Activated naive CD4-positive, alpha-beta T cell treated with anti-CD3 and anti-CD28 coated beads, Interleukin-2, amount 50 U/mL, for 16 hours (primary cell): ENCODE data around the gene JAKMIP1.

Experiments
- DNase-seq: peaks from one replicate; pipeline ENCODE4 v3.0.0-alpha.2; 2020

The JAKMIP1 gene

DNA sequence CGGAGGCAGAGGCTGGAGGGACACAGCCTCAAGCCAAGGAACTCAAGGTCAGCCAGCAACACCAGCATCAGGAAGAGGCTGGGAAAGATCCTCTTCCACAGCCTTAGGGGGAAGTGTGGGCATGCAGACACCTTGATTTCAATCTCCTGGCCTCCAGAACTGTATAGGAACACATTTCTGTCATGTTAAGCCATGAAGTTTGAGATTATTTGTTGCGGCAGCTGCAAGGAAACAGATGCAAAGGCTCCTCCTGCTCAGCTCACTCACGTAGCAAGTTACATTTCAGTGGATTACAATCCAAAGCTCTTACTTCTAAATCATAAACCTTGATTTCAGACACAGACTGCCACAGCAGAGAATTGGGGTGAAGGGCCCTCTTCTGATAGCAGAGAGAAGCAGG is 113.5 kb downstream of the JAKMIP1 start:
- no peak for DNase-seq

DNA sequence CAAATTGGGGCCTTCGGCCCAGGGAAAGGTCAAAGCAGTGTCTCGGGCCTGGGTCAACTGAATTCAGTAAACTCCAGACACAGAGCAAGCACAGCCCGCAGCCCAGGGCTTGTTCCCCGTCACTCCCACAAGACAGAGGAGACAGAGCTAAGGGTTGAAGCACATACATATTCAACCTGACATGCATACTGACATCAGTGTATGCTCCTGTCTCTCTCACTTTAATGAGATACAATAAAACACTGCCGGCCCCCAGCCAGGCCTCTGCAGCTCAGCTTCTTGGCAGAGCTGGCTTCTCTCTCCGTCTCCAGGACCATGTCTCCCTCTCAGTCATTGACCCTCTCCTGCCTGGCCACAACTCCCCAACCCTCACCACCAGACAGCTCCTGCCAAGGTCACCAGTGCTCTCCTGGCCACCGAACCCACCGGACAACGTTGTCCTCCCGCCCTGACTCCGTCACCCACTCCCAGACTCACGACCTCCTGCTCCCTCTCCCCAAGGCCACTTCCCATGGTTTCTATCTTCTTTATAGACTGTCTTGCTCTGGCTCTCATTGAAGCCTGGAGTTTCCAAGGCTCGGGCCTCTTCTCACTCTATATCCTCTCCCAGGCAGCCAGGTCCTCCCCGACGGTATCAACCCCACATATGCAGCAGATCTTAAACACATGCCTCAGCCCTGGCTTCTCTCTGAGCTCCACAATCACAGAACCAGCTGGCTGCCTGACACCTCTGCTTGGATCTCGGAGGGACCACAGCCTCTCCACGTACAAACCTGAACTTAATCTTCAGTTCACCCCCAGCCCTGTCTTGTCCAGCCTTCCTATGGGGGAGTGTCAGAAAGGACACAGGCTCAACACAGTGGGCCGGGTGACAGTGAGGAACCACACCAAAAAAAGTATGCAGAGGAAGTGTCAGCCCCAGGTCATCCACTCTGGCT is 114.4 kb downstream of the JAKMIP1 start:
- no peak for DNase-seq

DNA sequence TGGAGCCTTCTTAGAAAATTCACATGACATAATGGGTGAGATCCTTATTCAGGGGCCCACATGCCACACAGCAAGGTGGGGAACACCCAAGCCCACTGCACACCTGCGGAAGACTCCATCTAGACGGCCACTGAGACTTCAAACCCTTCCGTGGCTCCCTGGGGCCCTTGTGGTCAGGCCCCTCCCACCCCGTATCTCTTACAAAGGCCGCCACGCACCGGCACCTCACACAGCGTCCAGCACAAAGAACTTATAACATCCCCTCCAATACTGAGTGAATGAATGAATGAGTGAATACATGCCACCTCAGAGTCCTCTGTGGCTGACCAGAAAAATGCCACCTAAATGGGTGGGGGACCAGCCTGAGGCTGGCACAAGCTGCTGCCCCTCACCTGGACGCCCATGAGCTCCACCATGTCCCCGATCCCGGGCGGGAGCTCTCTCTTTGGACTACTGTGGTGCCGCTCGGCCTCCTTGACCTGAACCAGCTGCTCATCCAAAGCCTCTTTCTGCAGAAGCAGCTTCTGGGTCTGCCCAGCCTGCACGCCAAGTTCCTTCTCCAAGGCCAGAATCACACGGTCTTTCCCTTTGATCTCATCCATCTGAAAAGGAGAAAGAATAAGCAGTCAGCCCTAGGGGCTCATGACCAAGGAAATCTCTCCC is 115.2 kb downstream of the JAKMIP1 start:
- DNase-seq, result no peak

DNA sequence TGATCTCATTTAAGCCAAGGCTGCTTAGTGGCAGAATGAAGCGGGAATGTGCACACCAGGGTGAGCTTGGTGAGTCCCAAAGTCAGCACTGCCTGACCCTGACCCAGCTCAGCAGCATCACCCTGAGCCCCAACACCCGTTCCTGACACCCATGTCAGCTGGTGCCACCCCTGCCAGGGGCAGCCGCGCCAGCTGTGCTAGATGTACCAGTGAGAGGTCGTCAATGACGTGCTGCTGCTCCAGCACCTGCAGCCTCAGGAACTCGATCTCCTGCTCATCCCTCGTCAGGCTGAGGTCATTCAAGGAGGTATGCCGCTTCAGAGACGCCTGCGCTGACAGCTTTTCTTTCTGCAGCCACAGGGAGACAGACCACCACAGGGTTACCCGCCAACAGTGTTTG is 120.4 kb downstream of the JAKMIP1 start:
- DNase-seq, result no peak

DNA sequence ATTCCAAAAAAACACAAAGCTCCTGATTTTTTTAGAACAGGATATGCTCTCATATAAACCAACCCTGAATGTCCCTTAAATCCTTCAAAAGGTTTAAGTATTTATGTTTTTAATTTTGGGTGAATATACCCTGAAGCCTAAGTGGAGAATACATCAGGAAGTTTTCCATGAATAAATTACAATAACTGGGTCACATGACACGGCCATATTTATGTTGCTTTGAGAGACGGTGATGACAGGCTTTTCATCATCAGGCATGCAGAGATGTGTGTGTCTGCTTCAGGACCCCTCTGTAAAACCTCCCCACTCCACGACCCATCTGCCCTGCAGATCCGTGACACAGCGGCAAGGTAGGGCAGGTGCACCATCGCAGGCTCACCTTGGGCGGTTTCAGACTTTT is 121.8 kb downstream of the JAKMIP1 start:
- no peak for DNase-seq

DNA sequence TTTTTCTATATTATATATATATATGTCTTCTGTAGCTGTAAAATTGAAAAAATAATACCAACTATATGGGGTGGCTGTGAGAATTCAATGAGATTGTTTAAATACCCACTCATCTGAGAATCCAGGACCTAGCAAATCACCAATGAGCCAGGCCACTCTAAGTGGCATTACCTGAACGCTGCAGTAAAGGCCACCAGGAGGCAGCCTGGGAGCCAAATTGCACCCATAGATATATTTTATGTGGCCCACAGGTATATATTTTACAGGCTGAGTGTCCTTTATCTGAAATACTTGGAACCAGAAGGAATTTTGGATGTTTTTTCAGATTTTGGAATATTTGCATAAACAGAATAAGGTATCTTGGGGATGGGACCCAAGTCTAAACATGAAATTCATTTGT is 124.0 kb downstream of the JAKMIP1 start:
- DNase-seq, result no peak

DNA sequence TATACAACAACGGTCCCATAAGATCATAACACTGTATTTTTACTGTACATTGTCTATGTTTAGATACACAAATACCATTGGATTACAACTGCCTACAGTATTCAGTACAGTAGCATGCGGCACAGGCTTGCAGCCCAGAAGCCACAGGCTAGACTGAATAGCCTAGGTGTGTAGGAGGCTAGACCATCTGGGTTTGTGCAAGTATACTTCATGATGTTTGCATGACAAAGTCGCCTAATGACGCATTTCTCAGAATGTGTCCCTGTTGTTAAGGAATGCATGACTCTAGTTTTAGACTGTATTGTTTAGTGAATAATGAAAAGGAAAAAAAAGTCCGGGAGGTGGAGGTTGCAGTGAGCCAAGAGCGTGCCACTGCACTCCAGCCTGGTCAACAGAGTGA is 125.6 kb downstream of the JAKMIP1 start:
- no peak for DNase-seq

DNA sequence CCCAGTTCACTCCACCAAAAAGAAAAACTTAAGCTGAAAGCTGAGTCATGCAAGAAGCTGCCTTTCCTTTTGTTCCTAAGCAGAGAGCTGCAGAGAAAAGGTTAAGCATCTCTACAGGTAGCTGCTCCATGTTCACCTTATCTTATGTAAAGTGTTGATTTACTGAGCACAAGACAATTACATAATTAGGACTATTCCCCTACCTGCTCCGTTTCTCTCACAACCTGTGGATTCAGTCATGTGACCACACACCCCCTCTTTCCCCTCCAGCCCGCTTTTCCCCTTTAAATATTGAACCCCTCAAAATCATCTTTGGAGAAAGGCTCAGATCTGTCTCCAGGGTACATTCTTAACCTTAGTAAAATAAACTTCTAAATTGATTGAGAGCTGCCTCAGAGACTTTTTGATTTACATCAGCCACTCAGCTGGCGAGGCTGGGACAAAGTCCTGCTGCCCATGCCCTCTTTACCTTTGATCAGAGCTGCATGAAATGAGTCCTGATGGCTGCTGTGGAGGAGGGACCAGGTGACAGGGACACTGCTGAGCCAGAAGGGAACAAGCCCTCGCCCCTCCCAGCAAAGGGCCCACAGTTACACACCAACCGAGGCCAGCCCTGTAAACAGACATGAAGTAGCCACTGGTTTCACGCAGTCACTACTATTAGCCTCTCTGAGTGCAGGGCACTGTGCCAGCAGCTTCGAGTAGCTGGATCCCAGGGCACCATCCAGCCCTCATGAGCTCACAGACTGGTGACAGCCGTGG is 128.2 kb downstream of the JAKMIP1 start:
- DNase-seq, result no peak

DNA sequence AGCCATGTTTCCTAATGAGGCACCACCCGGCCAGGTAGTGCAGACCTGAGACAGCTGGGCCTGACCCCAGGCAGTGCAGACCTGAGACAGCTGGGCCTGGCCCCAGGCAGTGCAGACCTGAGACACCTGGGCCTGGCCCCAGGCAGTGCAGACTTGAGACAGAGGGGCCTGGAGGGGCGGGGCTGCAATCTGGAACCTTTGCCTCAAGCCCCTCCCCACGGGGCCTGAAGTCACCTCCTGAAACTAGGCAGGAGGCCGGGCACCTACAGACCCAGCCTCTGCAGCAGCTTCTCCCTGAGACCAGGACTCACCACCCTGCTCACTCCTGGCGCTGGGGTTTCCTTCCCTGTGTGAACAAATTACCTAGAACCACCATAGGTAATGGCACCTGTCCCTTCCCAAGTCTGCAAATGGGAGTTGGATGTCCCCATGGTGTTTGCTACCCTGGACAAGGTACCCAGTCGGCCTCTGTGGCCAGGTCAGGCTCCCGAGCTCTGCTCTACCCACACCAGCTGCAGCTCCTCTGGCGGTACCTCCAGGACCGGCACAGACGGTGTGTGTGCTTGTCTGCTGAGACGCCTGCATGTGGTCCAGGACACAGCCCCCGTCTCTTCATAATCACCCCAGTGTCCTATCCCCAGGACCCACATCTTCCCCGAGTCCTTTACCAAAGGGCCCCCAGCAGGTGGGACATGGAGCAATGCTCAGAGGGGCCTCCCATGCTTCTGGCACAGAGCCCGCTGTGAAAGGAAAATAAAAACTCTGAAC is 129.0 kb downstream of the JAKMIP1 start:
- no peak for DNase-seq

DNA sequence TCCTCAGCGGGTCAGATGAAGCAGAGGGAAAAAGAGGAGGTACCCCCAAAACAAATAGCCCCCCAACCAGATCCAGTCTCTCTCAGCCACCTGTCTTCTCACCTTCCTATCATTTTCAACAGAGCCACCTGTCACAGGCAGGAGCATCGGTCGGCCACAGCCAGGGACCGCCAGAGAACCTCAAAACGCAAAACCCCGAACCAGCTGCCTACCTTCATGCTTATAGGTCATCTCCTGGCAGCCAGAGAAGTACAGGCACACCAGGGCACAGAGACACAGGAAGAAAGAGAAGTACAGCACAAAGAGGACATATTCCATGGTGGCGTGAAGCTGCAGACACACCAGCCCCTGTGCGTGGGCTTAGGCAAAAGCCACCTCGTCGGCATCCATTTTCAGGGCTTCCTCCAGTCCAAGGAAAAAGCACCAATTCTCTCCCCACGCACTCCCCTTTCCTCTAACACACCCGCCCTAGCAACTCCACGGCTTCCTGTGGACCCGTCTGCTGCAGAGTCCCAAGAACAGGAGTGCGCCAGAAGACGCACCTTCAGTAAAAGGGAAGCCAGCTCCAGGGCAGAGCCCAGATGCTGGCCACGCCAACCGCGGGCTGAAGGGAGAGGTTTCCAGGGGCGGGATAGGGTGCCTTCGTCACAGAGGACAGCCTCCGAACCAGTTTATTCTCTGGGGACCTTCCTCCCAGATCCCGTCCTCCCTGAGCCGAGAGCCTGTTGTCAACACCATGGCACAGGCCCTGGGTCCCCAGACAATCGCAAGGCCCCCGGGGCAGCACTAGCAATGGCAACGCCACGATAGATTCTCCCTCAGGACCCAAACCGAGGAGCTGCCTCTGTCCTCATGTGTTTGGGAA is 130.3 kb downstream of the JAKMIP1 start:
- DNase-seq, result no peak

DNA sequence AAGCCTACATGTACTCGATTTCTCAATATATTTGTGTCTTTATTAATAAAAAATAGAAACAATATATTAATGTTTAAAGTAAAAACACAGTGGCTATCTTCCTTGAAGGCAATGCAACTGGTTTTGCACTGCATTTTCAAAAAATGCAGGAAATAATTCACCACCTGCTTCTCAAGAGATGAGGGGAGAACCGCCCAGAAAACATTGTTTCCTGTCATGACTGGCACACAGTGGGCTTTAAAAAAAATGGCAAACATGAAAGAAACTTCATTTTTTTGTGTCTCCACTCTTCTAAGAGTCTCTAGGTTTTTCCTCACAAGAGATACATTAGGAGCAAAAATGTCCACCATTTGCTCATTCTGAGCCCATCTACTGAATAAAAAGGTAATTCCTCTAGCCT is 131.4 kb downstream of the JAKMIP1 start:
- no peak for DNase-seq

DNA sequence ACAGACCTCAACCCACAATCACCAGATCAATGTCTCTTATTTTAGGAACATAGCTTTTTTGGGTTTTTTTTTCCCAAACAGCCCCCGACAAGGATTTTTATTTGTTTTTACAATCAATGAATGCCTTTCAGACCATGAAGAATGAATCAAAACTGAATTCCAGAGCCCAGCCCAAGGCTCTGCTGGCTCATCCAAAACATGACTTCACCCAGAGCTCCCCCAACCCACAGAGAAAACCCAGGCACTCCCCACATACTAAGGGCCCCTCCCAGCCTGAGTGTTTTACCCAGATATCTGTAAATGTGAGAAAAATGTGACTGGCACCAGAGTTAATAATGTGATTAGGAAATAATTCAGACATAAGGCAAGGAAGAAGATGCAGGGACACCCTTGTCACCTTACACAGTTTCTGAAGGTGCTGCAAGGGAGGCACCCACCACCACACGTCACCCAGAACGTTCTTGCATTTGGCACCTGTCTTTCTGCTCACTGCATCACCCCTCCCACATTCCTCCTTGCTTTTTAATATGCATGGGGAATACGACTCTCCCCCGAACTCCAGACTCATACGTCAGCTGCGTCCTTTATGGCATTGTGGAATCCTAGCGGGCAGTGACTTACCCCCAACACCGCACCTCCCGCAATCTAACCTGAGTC is 134.3 kb downstream of the JAKMIP1 start:
- DNase-seq, result no peak

DNA sequence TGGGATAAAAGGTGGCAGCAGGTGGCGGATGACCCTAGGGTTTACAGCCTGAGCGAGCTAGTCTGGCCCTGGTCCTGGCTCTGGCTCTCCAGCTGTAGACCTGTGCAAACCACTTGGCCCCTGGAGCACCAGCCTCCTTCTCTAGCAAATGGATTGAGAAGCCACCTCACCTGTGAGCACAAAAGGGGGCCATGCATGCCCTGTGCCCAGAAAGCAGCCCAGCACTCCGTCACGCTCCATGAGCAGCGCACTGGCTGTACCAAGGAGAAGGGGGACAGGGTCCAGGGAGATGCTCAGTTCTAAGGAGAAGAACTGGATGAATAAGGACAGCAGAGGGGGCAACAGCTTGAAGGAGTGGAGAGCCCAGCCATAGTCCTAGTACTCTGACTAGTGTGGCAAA is 135.2 kb downstream of the JAKMIP1 start:
- DNase-seq, result no peak

DNA sequence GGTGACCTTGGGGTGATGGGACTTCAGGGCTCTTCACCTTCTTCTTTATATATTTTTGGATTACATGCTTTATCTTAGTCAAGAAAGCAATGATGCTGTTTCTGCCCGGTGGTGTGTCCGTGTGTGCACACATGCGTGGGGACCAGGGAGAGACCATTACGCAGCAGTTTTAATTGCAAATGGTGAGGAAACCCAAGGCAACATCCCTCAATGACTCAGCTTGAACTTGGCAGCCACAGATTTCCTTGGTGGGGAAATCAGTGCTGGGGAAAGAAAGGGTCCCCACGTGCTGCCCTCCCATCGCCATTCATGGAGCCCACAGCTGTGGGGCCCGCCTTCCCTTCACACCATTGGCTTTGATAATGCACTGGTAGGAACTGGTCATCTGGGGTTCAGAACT is 136.0 kb downstream of the JAKMIP1 start:
- DNase-seq, result no peak

DNA sequence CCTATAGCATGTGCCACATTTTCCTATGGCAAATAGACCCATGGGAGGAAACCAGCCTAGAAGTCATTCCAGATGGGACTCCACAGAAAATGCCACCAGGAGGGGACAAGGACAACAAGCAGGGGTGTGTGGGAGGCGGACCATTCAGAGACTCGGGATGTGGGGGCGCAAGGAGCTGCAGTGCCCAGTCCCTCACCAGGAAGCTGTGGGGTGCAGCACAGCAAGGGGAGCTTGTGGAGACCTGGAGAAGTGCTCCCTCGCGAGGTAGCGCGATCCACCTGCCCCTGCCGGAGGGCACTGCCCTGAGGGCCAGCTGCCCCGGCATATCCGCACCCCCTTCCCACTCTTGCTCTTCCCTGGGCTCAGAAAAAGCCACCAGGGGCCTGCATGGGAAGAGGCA is 136.7 kb downstream of the JAKMIP1 start:
- no peak for DNase-seq

DNA sequence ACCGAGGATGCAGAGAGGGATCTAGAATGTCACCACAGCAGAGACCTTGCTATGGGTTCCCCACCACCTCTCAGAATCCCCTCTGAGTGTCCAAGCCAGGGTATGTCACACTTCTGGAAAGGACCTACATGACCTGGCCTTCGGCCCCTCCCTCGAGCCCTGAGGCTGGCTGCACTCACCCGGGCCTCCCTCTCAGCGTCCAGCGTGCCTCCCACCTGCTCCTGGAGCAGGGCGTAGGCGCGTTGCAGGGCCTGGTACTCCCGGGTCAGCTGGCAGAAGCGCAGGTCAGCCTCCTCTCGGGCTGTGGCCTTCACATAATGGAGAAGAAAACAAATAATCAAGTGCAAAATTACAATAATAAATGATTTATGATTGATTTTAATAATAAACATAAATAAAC is 138.2 kb downstream of the JAKMIP1 start:
- DNase-seq, result no peak

DNA sequence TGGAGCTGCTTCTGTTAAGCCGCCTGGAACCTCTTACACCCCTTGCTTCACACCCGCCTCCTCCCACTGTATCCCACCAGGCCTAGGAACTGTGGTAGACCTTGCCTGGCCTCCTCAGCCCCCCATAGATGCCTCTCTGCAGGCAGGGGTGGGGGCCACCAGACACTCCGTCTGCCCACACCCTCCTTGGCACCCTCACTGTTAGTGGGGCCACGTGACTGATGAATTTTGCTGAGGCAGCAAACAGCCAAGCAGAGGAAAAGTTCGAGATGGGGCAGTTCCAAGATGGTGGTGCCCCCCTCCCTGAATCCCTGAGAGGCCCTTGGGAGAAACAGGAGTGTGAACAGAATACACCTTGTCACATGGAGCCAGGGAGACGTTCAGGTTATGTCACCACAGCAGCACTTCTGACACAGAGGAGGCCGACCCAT is 141.0 kb downstream of the JAKMIP1 start:
- no peak for DNase-seq

DNA sequence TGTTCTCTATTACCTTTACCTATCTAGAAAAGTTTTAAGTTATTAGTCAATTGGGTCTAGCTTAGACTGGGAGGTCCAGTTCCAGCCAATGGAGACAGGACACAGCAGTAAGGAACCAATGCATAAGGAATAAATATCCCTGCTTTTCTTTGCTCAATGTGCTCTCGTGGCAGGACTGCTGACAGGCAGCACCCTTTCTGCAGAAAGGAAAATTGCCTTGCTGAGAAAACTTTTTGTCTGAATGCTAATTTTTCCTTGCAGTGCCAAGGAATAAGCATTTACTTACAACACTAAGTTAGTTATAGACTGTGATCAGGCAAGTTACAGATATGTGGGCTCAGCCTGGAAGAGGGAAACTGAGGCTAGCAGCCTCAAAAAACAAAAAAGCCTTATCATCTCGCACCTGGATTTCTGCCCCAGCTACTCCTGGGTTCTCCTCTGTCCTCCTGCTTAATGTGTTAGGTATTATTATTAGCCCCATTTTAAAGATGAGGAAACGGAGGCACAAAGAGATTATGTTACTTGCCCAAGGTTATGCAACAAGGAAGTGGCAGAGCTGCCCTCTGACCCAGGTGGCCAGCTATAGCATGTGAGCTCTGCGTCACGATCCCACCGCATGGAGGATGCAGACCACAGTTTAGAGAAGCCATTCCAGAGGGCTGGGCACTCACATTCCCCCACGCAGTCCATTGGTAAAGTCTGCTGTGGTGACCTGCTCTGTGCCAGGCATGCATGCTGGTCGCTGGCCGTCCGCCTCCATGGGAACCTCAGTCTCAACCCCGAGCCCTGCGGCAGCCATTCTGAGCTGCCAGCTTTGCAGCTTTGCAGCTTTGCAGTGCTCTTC is 141.6 kb downstream of the JAKMIP1 start:
- DNase-seq, result no peak

DNA sequence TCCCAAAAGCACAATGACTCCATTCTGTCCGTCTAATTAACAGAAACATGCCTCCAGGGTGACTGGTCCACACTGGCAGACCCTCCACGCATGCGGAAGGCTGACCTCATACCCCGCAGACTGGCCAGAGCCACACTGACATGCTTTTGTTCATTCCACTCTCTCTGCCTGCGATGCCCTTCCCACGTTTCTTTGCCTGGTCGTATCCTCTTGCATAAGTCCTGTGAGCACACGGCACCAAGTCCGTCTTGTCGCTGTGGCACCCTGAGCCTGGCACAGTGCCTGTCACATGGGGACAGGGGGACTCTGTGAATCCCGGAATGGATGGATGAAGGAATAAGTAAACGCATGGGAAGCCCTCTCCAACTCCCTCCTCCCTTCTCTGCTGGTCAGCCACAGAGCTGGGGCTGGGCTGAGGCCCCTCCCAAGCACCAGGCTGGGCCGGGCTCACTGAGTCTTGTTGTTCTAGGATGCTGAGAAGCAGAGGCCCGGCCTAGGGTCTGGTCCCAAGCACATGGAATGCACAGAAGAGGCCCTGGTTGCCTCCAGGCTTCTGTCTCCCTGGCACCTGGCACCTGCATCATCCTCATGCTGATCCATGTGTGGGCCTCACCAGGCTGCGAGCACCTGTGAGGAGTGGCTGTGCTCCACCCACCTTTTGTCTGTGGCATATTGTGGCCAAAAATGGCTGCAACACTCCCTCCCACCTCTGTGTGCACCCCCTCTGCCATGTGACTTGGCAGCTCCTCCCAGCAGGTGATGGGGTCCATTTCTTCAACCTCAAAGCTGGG is 143.2 kb downstream of the JAKMIP1 start:
- DNase-seq, result no peak
